Neuronal stem cell (in vitro differentiated cells): ENCODE measurements around the gene ANK3.

Experiments used
- DNase-seq: peaks from one replicate; pipeline ENCODE4 v3.0.0-alpha.2; 2013; ENCODE audit warnings: low spot score
- H2AFZ ChIP-seq: one replicate; pipeline ENCODE4 v1.6.1; 2013; ENCODE audit warnings: mild to moderate bottlenecking, low read length, inconsistent platforms
- H2AK5ac ChIP-seq: 2 replicates; pipeline ENCODE4 v1.6.1; 2013; ENCODE audit warnings: low read depth, mild to moderate bottlenecking, inconsistent platforms, low read length, moderate library complexity, mixed read lengths
- H2BK120ac ChIP-seq: 2 replicates; pipeline ENCODE4 v1.6.1; 2013; ENCODE audit warnings: low read depth, mild to moderate bottlenecking, inconsistent platforms, low read length, moderate library complexity, mixed read lengths
- H2BK12ac ChIP-seq: one replicate; pipeline ENCODE4 v1.6.1; 2013; ENCODE audit warnings: low read length, inconsistent platforms
- H2BK15ac ChIP-seq: 2 replicates; pipeline ENCODE4 v1.6.1; 2013; ENCODE audit warnings: mild to moderate bottlenecking, low read length, inconsistent platforms, mixed read lengths
- H2BK5ac ChIP-seq: one replicate; pipeline ENCODE4 v1.6.1; 2013; ENCODE audit warnings: inconsistent platforms, mild to moderate bottlenecking, low read length, moderate library complexity
- H3K14ac ChIP-seq: one replicate; pipeline ENCODE4 v1.6.1; 2013; ENCODE audit warnings: low read length, inconsistent platforms
- H3K18ac ChIP-seq: 2 replicates; pipeline ENCODE4 v1.6.1; 2013; ENCODE audit warnings: low read length, inconsistent platforms
- H3K23ac ChIP-seq: 2 replicates; pipeline ENCODE4 v1.6.1; 2013; ENCODE audit warnings: low read depth, mild to moderate bottlenecking, mixed read lengths, low read length, inconsistent platforms; ENCODE audit not compliant: poor library complexity
- H3K27ac ChIP-seq: replicated peaks from 3 replicates; pipeline ENCODE4 v1.5.1; 2013; ENCODE audit warnings: low read length, inconsistent platforms
- H3K27me3 ChIP-seq, 3 experiments: 2 replicates each; pipeline ENCODE4 v1.6.1; 2013; ENCODE audit warnings: low read length in 3 of 3, mild to moderate bottlenecking in 2 of 3, inconsistent platforms in 1 of 3, low read depth in 1 of 3, mixed read lengths in 1 of 3, moderate library complexity in 1 of 3; ENCODE audit not compliant: control insufficient read depth in 3 of 3, insufficient read depth in 3 of 3
- H3K36me3 ChIP-seq, 2 donors: replicated peaks in 1 of 2; 2 replicates each; pipeline ENCODE4 v1.6.1; 2013; ENCODE audit warnings: low read length in 2 of 2; ENCODE audit not compliant: control insufficient read depth in 2 of 2, insufficient read depth in 2 of 2
- H3K4ac ChIP-seq: 2 replicates; pipeline ENCODE4 v1.6.1; 2013; ENCODE audit warnings: inconsistent platforms, mild to moderate bottlenecking, low read length, moderate library complexity
- H3K4me1 ChIP-seq, 2 donors: 1 replicate in 1 of 2; 2 replicates in 1 of 2; pipeline ENCODE4 v1.6.1; 2013; ENCODE audit warnings: low read length in 2 of 2, low read depth in 1 of 2; ENCODE audit not compliant: control insufficient read depth in 2 of 2, insufficient read depth in 1 of 2
- H3K4me2 ChIP-seq: one replicate; pipeline ENCODE4 v1.6.1; 2013; ENCODE audit warnings: mild to moderate bottlenecking, low read length, inconsistent platforms; ENCODE audit not compliant: insufficient read depth, poor library complexity, severe bottlenecking
- H3K4me3 ChIP-seq, 2 donors: 2 replicates each; pipeline ENCODE4 v1.5.1; 2013; ENCODE audit warnings: low read length in 2 of 2, mild to moderate bottlenecking in 2 of 2, inconsistent platforms in 1 of 2, moderate library complexity in 1 of 2
- H3K79me1 ChIP-seq: one replicate; pipeline ENCODE4 v1.6.1; 2013; ENCODE audit warnings: low read depth, mild to moderate bottlenecking, inconsistent platforms, low read length, moderate library complexity
- H3K9ac ChIP-seq: one replicate; pipeline ENCODE4 v1.6.1; 2013; ENCODE audit warnings: mild to moderate bottlenecking, low read depth, low read length, inconsistent platforms; ENCODE audit not compliant: poor library complexity
- H3K9me3 ChIP-seq, 2 donors: replicated peaks in 1 of 2; 2 replicates each; pipeline versions ENCODE3 to v1.6.1; 2013; ENCODE audit warnings: low read length in 2 of 2, mild to moderate bottlenecking in 2 of 2, inconsistent platforms in 1 of 2, low read depth in 1 of 2, mixed read lengths in 1 of 2, moderate library complexity in 1 of 2; ENCODE audit not compliant: control insufficient read depth in 2 of 2, insufficient read depth in 1 of 2
- H4K8ac ChIP-seq: one replicate; pipeline ENCODE4 v1.6.1; 2013; ENCODE audit warnings: low read depth, mild to moderate bottlenecking, inconsistent platforms, low read length, moderate library complexity
- H4K91ac ChIP-seq: one replicate; pipeline ENCODE4 v1.6.1; 2013; ENCODE audit warnings: low read length, low read depth, mild to moderate bottlenecking, inconsistent platforms; ENCODE audit not compliant: poor library complexity
- WGBS, 2 donors: extraction: QIAGEN DNeasy Blood & Tissue Kit; methylation state at CpG; one replicate each; pipeline ENCODE4 v1.1.7; 2013; ENCODE audit warnings: missing lambda C conversion rate in 2 of 2, mixed read lengths in 1 of 2; ENCODE audit not compliant: insufficient read length in 2 of 2, insufficient replicate concordance in 1 of 2; ENCODE audit errors: extremely low coverage in 2 of 2; 5-methylcytosine and 5-hydroxymethylcytosine counted together

ANK3 gene

GRCh38 chr10:60105295-60105695 lies 284.4 kb downstream of the ANK3 start:
- Histone ChIP-seq H3K27ac (no peak overlapping the region), H2BK5ac (no peak overlapping the region), H3K4me1 (peaks cover 0 to 2% of the 10 kb centered on the region in 2 donors), H2BK12ac (no peak overlapping the region), H3K36me3 (peaks cover 0 to 62% of the 10 kb centered on the region in 2 donors), H2BK15ac (no peak overlapping the region), H2BK120ac (no peak overlapping the region), H3K9me3 (no peaks in the 10 kb centered on the region), H3K4me3 (no peak overlapping the region), H3K14ac (no peak overlapping the region), H3K4ac (no peak overlapping the region), H2AK5ac (no peak overlapping the region), H3K23ac (no peak overlapping the region), H3K27me3 (no peaks in the 10 kb centered on the region), H4K8ac (no peak overlapping the region), H2AFZ (no peak overlapping the region), H3K18ac (no peak overlapping the region), H3K4me2 (no peak overlapping the region), H3K79me1 (no peaks in the 10 kb centered on the region), H4K91ac (no peak overlapping the region), H3K9ac (no peak overlapping the region)
- DNase-seq = no peak

- H2BK5ac ChIP-seq = no peak overlapping the region
- H3K4me3 ChIP-seq = no peak overlapping the region
- no peak overlapping the region for H2AK5ac ChIP-seq
- H4K8ac ChIP-seq = no peak overlapping the region
- H3K14ac ChIP-seq = no peak overlapping the region
- H2AFZ ChIP-seq = no peak overlapping the region
- H2BK12ac ChIP-seq = no peak overlapping the region
- no peaks in the 10 kb centered on the region for H3K27me3 ChIP-seq
- H4K91ac ChIP-seq = no peak overlapping the region
- H3K23ac ChIP-seq = no peak overlapping the region
- no peak overlapping the region for H2BK15ac ChIP-seq
- no peak for DNase-seq
- H3K9me3 ChIP-seq = no peaks in the 10 kb centered on the region
- H3K18ac ChIP-seq = no peak overlapping the region
- H3K9ac ChIP-seq = no peak overlapping the region
- H3K79me1 ChIP-seq = no peaks in the 10 kb centered on the region
- WGBS, 2 donors = no CpG with 5 or more reads among the region's 4 CpGs
- H3K4me1 ChIP-seq = peaks cover 0 to 2% of the 10 kb centered on the region in 2 donors
- H3K36me3 ChIP-seq = peaks cover 4 to 51% of the 10 kb centered on the region in 2 donors
- H3K27ac ChIP-seq = no peak overlapping the region
- H2BK120ac ChIP-seq = no peak overlapping the region
- no peak overlapping the region for H3K4me2 ChIP-seq
- no peak overlapping the region for H3K4ac ChIP-seq
Measured at GRCh38 chr10:60101821-60102220, 287.9 kb downstream of the ANK3 start.

DNA sequence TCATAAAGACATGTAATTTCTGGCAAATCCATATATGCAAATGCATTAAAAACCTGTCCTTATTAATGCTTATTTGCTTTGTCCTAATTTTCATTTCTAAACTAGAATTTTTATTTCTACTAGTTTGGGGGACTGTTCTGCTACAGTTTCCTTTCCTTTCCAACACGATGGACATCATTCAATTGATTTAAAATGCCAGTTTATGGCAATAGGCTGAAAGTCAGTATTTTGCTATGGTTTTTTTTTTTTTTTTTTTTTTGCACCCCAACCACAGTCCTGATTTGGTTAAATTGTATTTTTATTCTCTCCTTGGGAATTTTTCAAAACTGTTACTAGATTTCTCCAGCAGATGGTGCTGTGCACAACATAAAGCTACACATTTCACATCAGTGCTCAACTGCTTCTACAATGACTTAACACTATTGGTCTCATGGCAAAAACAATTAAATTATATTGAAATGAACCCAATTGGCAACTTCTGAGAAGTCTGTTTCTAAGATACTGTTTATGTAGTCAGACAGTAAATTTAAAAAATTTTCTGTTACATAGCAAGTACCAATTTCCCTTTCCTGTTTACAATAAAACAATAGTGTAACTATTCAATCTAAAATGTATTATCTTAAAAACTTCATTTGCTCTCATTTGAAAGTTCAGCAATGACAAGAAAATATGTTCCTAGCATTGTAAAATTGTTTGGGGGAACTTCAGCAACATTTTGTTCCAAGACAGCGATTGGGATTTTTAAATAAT lies 289.5 kb downstream of the ANK3 start:
- Histone ChIP-seq H3K4me1 (peaks cover 0 to 2% of the 10 kb centered on the region in 2 donors), H2BK5ac (no peak overlapping the region), H3K4me2 (no peak overlapping the region), H3K9ac (no peak overlapping the region), H4K91ac (no peak overlapping the region), H2AFZ (no peak overlapping the region), H3K23ac (no peak overlapping the region), H3K14ac (no peak overlapping the region), H3K4me3 (no peak overlapping the region), H2AK5ac (no peak overlapping the region), H3K9me3 (no peaks in the 10 kb centered on the region), H4K8ac (no peak overlapping the region), H3K18ac (no peak overlapping the region), H2BK120ac (no peak overlapping the region), H2BK12ac (no peak overlapping the region), H3K27ac (no peak overlapping the region), H2BK15ac (no peak overlapping the region), H3K36me3 (peaks cover 4 to 40% of the 10 kb centered on the region in 2 donors), H3K27me3 (no peaks in the 10 kb centered on the region), H3K4ac (no peak overlapping the region), H3K79me1 (no peaks in the 10 kb centered on the region)
- no CpG with 5 or more reads among the region's 2 CpGs for WGBS, 2 donors
- peak; percentile 44 for DNase-seq

DNA sequence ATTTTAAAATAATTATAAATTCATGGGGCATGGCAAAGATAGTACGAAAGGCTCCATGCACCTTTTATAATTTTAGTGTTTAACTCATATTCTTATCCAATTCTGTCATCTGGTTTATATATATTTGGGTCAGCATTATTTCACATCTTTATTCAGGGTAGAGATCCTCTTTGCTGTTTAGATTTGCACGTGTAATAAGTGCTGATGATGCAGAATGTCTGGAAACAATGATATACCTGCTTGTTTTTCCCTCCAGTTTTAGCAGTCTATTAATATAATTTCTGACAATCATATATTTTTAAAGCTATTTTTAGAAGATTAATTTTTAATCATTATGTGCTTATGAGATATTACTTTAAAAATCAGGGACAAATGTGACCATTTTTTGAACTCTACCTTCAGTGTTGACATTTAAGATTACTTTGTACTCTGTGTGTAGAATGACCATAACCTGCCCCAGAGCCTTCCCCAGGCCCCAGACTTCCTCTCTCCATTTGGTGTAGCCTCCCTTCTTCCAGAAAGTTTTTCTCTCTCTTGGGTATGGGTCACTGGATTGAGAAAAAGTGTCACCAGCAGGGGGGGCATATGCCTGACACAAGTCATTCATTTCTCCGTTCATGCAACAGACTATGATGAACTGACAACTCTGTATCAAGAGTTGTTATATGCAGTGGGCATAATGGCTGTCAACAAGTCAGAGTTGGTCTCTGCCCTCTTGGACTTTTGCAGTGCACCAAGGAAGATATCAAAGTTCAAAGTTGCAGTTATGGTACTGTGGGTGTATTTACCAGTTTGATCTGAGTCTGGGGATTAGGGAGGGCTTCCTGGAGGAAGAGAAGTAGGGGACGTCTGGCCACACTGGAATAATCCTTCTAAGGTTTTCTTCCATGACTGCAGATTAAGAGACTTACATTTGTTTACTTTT lies 290.7 kb downstream of the ANK3 start:
- Histone ChIP-seq H3K4me1 (peaks cover 0 to 2% of the 10 kb centered on the region in 2 donors), H3K27me3 (no peaks in the 10 kb centered on the region), H3K9ac (no peak overlapping the region), H3K27ac (no peak overlapping the region), H3K4me2 (no peak overlapping the region), H3K9me3 (no peaks in the 10 kb centered on the region), H3K36me3 (peaks cover 4 to 29% of the 10 kb centered on the region in 2 donors), H3K23ac (no peak overlapping the region), H2AK5ac (no peak overlapping the region), H2BK120ac (no peak overlapping the region), H4K8ac (no peak overlapping the region), H3K4me3 (no peak overlapping the region), H4K91ac (no peak overlapping the region), H2BK5ac (no peak overlapping the region), H2BK15ac (no peak overlapping the region), H3K4ac (no peak overlapping the region), H3K14ac (no peak overlapping the region), H2AFZ (no peak overlapping the region), H2BK12ac (no peak overlapping the region), H3K18ac (no peak overlapping the region), H3K79me1 (no peaks in the 10 kb centered on the region)
- DNase-seq = no peak
- WGBS, 2 donors = no CpG with 5 or more reads among the region's 4 CpGs
